ENCODE results near the gene TMEM54.

The TMEM54 gene

DNA sequence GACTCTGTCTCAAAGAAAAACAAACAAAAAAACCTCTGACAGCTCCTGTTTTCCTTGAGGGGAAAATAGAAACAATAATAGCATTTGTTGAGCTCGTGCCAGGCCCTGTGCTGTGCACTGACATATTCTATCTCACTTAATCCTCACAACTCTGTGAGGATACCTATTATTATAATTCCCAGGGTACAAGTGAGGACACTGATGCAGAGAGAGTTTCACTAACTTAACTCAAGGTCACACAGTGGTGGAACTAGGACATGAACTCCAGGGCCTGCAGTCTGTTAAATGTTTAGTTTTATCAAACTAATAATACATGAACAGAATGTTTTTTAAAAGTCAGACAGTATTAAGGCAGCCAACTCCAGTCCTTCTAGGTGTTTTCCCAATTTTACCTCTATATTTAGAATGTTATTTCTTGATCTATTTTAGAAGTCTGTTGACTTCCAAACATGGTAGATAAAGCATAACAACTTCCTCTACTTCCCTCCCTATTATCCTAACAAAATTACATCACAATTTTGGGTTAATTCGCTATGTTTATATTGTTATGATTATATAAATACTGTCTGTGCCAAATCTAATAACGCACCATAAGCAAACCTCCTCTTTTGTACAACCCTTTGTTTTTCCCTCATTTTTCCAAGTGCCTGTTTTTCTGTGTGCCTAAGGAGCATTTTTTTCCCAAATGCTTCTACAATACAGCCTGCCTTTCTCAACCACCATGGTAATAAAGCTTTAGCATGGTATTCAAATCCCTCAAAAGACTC, 35.4 kb downstream of the TMEM54 start:
- H3K9ac ChIP-seq (ENCODE audit: low read depth in 1 of 2, low read length in 2 of 2): no peak overlapping the region
- H3K36me3 ChIP-seq (ENCODE audit: control insufficient read depth in 2 of 2, insufficient read depth in 2 of 2, low read length in 2 of 2): peaks cover 7% of the 10 kb centered on the region in 2 donors
- H3K9me3 ChIP-seq (ENCODE audit: control insufficient read depth in 2 of 2, low read length in 2 of 2): no peaks in the 10 kb centered on the region
- no peak overlapping the region for H3K27ac ChIP-seq (ENCODE audit: low read depth in 2 of 2, low read length in 2 of 2)
- peaks cover 3 to 7% of the 10 kb centered on the region in 2 donors for H3K27me3 ChIP-seq (ENCODE audit: control insufficient read depth in 2 of 2, insufficient read depth in 2 of 2, low read length in 2 of 2)
- no peak overlapping the region for H3K4me3 ChIP-seq (ENCODE audit: low read length in 2 of 2)
- H3K4me1 ChIP-seq (ENCODE audit: control insufficient read depth in 2 of 2, insufficient read depth in 2 of 2, low read length in 2 of 2): no peaks in the 10 kb centered on the region

- Histone ChIP-seq H3K27me3 (ENCODE audit: control insufficient read depth in 2 of 2, insufficient read depth in 2 of 2, low read length in 2 of 2) (peaks cover 0 to 1% of the 10 kb centered on the region in 2 donors), H3K9me3 (ENCODE audit: control insufficient read depth in 2 of 2, low read length in 2 of 2) (no peaks in the 10 kb centered on the region), H3K9ac (ENCODE audit: low read depth in 1 of 2, low read length in 2 of 2) (no peak overlapping the region), H3K4me1 (ENCODE audit: control insufficient read depth in 2 of 2, insufficient read depth in 2 of 2, low read length in 2 of 2) (no peaks in the 10 kb centered on the region), H3K4me3 (ENCODE audit: low read length in 2 of 2) (no peak overlapping the region), H3K36me3 (ENCODE audit: control insufficient read depth in 2 of 2, insufficient read depth in 2 of 2, low read length in 2 of 2) (peaks cover 7 to 10% of the 10 kb centered on the region in 2 donors), H3K27ac (ENCODE audit: low read depth in 2 of 2, low read length in 2 of 2) (no peak overlapping the region)
Observed at GRCh38 chr1:32864375-32865019, 36.7 kb downstream of the TMEM54 start.

DNA sequence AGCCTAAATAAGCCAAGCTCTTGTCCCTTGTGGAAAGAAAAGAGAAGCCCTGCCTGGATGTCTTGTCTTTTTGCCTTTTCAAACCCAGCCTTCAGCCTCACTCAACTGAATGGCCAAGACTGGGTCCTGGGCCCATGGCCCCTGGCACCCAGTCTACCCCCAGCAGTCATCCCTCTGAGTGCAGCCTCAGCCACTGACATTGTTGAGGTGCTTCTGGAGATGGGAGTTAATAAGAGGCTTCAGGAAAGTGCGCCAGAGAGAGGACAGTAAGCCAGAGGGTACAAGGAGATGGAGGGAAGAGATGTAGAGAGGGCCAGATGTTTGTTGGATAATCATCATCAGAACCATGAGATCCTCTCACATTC, 37.3 kb downstream of the TMEM54 start:
- Histone ChIP-seq H3K36me3 (ENCODE audit: control insufficient read depth in 2 of 2, insufficient read depth in 2 of 2, low read length in 2 of 2) (peaks cover 7 to 14% of the 10 kb centered on the region in 2 donors), H3K27ac (ENCODE audit: low read depth in 2 of 2, low read length in 2 of 2) (no peak overlapping the region), H3K9me3 (ENCODE audit: control insufficient read depth in 2 of 2, low read length in 2 of 2) (no peaks in the 10 kb centered on the region), H3K4me3 (ENCODE audit: low read length in 2 of 2) (no peak overlapping the region), H3K27me3 (ENCODE audit: control insufficient read depth in 2 of 2, insufficient read depth in 2 of 2, low read length in 2 of 2) (no peaks in the 10 kb centered on the region), H3K4me1 (ENCODE audit: control insufficient read depth in 2 of 2, insufficient read depth in 2 of 2, low read length in 2 of 2) (no peaks in the 10 kb centered on the region), H3K9ac (ENCODE audit: low read depth in 1 of 2, low read length in 2 of 2) (no peak overlapping the region)

DNA sequence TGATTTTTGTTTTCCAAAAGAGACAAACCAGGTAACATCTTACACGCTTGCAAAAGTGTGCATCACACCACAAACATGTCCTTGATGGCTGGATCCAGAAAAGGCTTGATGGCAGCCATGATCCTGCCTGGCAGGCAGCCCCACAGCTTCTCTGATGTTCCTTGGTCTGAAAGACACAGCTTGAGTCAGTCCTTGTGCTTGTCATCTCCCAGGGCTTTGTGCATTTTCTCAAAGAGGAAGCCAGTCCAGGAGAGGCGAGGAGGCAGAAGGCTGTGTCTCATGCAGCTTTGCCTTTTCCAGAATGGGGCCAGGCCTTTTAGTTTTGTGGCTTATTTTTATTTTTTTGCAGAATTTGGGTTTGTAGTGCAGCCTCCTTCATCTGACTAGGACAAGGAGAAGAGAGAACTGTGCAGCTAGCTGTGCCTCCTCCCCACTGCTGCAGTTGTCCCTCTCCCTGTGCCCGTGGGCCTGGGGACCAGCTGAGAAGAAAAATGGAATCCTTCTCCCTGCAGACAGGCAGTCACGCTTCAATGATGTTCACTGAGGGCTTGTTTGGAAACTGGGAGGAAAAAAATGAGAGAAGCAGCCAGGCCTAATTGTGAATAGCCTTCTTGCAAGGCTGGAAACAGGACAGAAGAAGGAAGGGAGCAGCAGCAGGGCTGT, 37.8 kb downstream of the TMEM54 start:
- Histone ChIP-seq H3K4me3 (ENCODE audit: low read length in 2 of 2) (no peak overlapping the region), H3K9me3 (ENCODE audit: control insufficient read depth in 2 of 2, low read length in 2 of 2) (no peaks in the 10 kb centered on the region), H3K27me3 (ENCODE audit: control insufficient read depth in 2 of 2, insufficient read depth in 2 of 2, low read length in 2 of 2) (no peaks in the 10 kb centered on the region), H3K9ac (ENCODE audit: low read depth in 1 of 2, low read length in 2 of 2) (no peak overlapping the region), H3K4me1 (ENCODE audit: control insufficient read depth in 2 of 2, insufficient read depth in 2 of 2, low read length in 2 of 2) (no peaks in the 10 kb centered on the region), H3K27ac (ENCODE audit: low read depth in 2 of 2, low read length in 2 of 2) (no peak overlapping the region), H3K36me3 (ENCODE audit: control insufficient read depth in 2 of 2, insufficient read depth in 2 of 2, low read length in 2 of 2) (peaks cover 7 to 18% of the 10 kb centered on the region in 2 donors)

DNA sequence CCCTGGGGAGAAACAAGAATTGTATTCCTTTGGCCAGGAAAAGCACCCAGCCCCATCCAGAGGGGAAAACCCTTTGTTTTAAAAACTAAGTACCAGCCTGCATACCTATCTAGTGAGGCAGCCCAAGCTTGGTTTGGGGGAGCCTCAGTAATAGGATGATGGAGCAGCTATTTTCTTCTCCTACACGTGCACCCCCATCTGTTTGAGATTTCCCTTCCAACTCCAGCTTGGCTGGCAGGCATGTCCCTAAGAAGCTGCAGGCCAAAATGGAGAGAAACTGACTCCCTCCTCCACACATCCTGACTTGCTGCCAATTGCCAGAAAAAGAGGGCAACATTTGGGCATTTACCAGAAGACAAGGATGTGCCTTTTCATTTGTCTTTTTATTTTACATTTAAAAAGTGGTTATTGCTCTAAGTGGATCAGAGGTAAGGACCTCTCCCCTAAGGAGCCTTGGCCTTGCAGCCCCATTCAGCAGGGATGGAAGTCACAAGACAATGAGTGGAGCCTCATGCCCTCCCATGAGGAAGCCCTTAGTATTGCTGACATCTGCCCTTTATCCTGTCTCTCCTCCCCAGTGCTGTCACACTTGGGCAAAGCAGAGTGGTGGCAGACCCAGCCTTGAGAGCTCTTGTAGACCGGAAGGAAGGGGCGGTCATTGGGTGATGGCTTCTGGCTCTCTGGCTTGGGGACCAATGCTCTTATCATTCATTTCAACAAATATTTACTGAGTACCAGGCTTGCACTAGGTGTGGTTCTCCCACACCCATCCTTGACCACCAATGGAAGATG, 39.1 kb downstream of the TMEM54 start:
- peaks cover 9 to 24% of the 10 kb centered on the region in 2 donors for H3K36me3 ChIP-seq (ENCODE audit: control insufficient read depth in 2 of 2, insufficient read depth in 2 of 2, low read length in 2 of 2)
- no peaks in the 10 kb centered on the region for H3K4me1 ChIP-seq (ENCODE audit: control insufficient read depth in 2 of 2, insufficient read depth in 2 of 2, low read length in 2 of 2)
- no peak overlapping the region for H3K9ac ChIP-seq (ENCODE audit: low read depth in 1 of 2, low read length in 2 of 2)
- no peaks in the 10 kb centered on the region for H3K27me3 ChIP-seq (ENCODE audit: control insufficient read depth in 2 of 2, insufficient read depth in 2 of 2, low read length in 2 of 2)
- H3K9me3 ChIP-seq (ENCODE audit: control insufficient read depth in 2 of 2, low read length in 2 of 2): no peaks in the 10 kb centered on the region
- H3K27ac ChIP-seq (ENCODE audit: low read depth in 2 of 2, low read length in 2 of 2): no peak overlapping the region
- no peak overlapping the region for H3K4me3 ChIP-seq (ENCODE audit: low read length in 2 of 2)

- Histone ChIP-seq H3K9me3 (ENCODE audit: control insufficient read depth in 2 of 2, low read length in 2 of 2) (no peaks in the 10 kb centered on the region), H3K9ac (ENCODE audit: low read depth in 1 of 2, low read length in 2 of 2) (no peak overlapping the region), H3K4me1 (ENCODE audit: control insufficient read depth in 2 of 2, insufficient read depth in 2 of 2, low read length in 2 of 2) (peaks cover 0 to 2% of the 10 kb centered on the region in 2 donors), H3K36me3 (ENCODE audit: control insufficient read depth in 2 of 2, insufficient read depth in 2 of 2, low read length in 2 of 2) (peaks cover 16 to 33% of the 10 kb centered on the region in 2 donors), H3K4me3 (ENCODE audit: low read length in 2 of 2) (no peak overlapping the region), H3K27me3 (ENCODE audit: control insufficient read depth in 2 of 2, insufficient read depth in 2 of 2, low read length in 2 of 2) (no peaks in the 10 kb centered on the region), H3K27ac (ENCODE audit: low read depth in 2 of 2, low read length in 2 of 2) (no peak overlapping the region)
Observed at GRCh38 chr1:32860566-32860965, 40.6 kb downstream of the TMEM54 start.

- H3K4me1 ChIP-seq (ENCODE audit: control insufficient read depth in 2 of 2, insufficient read depth in 2 of 2, low read length in 2 of 2): peaks cover 0 to 2% of the 10 kb centered on the region in 2 donors
- H3K27ac ChIP-seq (ENCODE audit: low read depth in 2 of 2, low read length in 2 of 2): no peak overlapping the region
- H3K27me3 ChIP-seq (ENCODE audit: control insufficient read depth in 2 of 2, insufficient read depth in 2 of 2, low read length in 2 of 2): no peaks in the 10 kb centered on the region
- no peak overlapping the region for H3K4me3 ChIP-seq (ENCODE audit: low read length in 2 of 2)
- H3K9ac ChIP-seq (ENCODE audit: low read depth in 1 of 2, low read length in 2 of 2): no peak overlapping the region
- no peaks in the 10 kb centered on the region for H3K9me3 ChIP-seq (ENCODE audit: control insufficient read depth in 2 of 2, low read length in 2 of 2)
- H3K36me3 ChIP-seq (ENCODE audit: control insufficient read depth in 2 of 2, insufficient read depth in 2 of 2, low read length in 2 of 2): peaks cover 16 to 39% of the 10 kb centered on the region in 2 donors
Observed at GRCh38 chr1:32859915-32860314, 41.3 kb downstream of the TMEM54 start.

- no peak overlapping the region for H3K4me3 ChIP-seq (ENCODE audit: low read length in 2 of 2)
- H3K4me1 ChIP-seq (ENCODE audit: control insufficient read depth in 2 of 2, insufficient read depth in 2 of 2, low read length in 2 of 2): peaks cover 0 to 2% of the 10 kb centered on the region in 2 donors
- H3K9me3 ChIP-seq (ENCODE audit: control insufficient read depth in 2 of 2, low read length in 2 of 2): no peaks in the 10 kb centered on the region
- H3K9ac ChIP-seq (ENCODE audit: low read depth in 1 of 2, low read length in 2 of 2): no peak overlapping the region
- no peaks in the 10 kb centered on the region for H3K27me3 ChIP-seq (ENCODE audit: control insufficient read depth in 2 of 2, insufficient read depth in 2 of 2, low read length in 2 of 2)
- H3K27ac ChIP-seq (ENCODE audit: low read depth in 2 of 2, low read length in 2 of 2): no peak overlapping the region
- H3K36me3 ChIP-seq (ENCODE audit: control insufficient read depth in 2 of 2, insufficient read depth in 2 of 2, low read length in 2 of 2): peaks cover 16 to 48% of the 10 kb centered on the region in 2 donors
Observed at GRCh38 chr1:32858791-32859190, 42.4 kb downstream of the TMEM54 start.

DNA sequence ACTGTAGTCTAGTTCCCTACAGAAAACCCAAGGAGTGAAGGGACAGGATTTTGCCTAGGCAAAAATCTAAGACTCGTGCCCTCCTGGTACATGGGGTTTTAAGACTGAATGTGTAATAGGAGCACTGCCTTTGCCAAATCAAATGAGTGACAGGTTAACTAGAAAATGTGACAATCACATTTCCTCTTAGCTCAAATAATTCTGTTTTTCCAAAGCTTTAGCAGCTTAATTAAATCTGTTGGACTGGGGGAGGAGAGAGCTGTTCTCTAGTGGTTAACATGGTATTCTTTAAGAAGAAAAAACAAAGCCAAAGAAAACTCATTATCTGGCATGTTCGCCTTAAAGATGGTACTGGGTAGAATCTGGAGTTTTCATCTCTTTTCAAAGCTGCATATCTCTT, 43.1 kb downstream of the TMEM54 start:
- H3K27ac ChIP-seq (ENCODE audit: low read depth in 2 of 2, low read length in 2 of 2): no peak overlapping the region
- H3K36me3 ChIP-seq (ENCODE audit: control insufficient read depth in 2 of 2, insufficient read depth in 2 of 2, low read length in 2 of 2): peaks cover 17 to 52% of the 10 kb centered on the region in 2 donors
- no peak overlapping the region for H3K4me3 ChIP-seq (ENCODE audit: low read length in 2 of 2)
- peaks cover 0 to 2% of the 10 kb centered on the region in 2 donors for H3K4me1 ChIP-seq (ENCODE audit: control insufficient read depth in 2 of 2, insufficient read depth in 2 of 2, low read length in 2 of 2)
- H3K9me3 ChIP-seq (ENCODE audit: control insufficient read depth in 2 of 2, low read length in 2 of 2): no peaks in the 10 kb centered on the region
- H3K27me3 ChIP-seq (ENCODE audit: control insufficient read depth in 2 of 2, insufficient read depth in 2 of 2, low read length in 2 of 2): no peaks in the 10 kb centered on the region
- no peak overlapping the region for H3K9ac ChIP-seq (ENCODE audit: low read depth in 1 of 2, low read length in 2 of 2)

All from mucosa of rectum (tissue), 2 donors.